HepG2 (cell line): ENCODE measurements around the gene SLC44A5. TPM values are rescaled to one million over a fixed set of nuclear protein-coding genes. Genes with fewer than 3 reads are reported as not detected.

ENCODE experiments used
- ATAC-seq: fragments of 200-7000 bp; cut with Tn5 transposase; 3 replicates; pipeline ENCODE4 v1.9.1; 2020; ENCODE audit warnings: mild to moderate bottlenecking, moderate library complexity
- BruUV-seq: library from RNA; stranded (reverse); fragments of 400-500 nt; replicated peaks from 2 replicates; lab custom pipeline; 2021; lab: Mats Ljungman, UMichigan
- CTCF ChIA-PET: fragments of 300-600 bp; formaldehyde crosslinking; extraction: SDS; loops from one replicate; lab custom pipeline; 2021; ENCODE audit warnings: low total read pairs, inconsistent platforms, low intra/inter-chr PET ratio; lab: Yijun Ruan, JAX
- POLR2A ChIA-PET: fragments of 350-600 bp; sonication (Branson Sonifier 250); formaldehyde crosslinking; loops from one replicate; lab custom pipeline; 2020; ENCODE audit warnings: antibody characterized with exemption, inconsistent platforms; lab: Yijun Ruan, JAX
- DNase-seq: peaks from one replicate; pipeline ENCODE4 v3.0.0-alpha.2; 2015; ENCODE audit warnings: low spot score
- FAIRE-seq: peaks from 3 replicates; lab custom pipeline; 2011; peaks lifted over from hg19 to GRCh38; lab: Jason Lieb, UNC
- H2AFZ ChIP-seq: one replicate; pipeline ENCODE4 v1.6.1; 2011; ENCODE audit warnings: low read length, inconsistent platforms
- H3K27ac ChIP-seq: fragments of 300-600 bp; 3 replicates; pipeline ENCODE4 v1.8.0; 2011; ENCODE audit warnings: mixed run types, mild to moderate bottlenecking, mixed read lengths, low read length, inconsistent platforms; ENCODE audit not compliant: insufficient read depth; ENCODE audit errors: extremely low read length
- H3K27me3 ChIP-seq, 2 experiments: fragments of 200-600 bp in 1 of 2; 2 replicates in 1 of 2; 3 replicates in 1 of 2; pipeline versions ENCODE4 v1.6.0 to v1.8.0; 2011; ENCODE audit warnings: low read length in 2 of 2, mild to moderate bottlenecking in 2 of 2, moderate library complexity in 2 of 2, inconsistent platforms in 1 of 2; ENCODE audit not compliant: insufficient read depth in 2 of 2, control insufficient read depth in 1 of 2
- H3K36me3 ChIP-seq, 2 experiments: fragments of 200-600 bp in 1 of 2; replicated peaks in 1 of 2; 2 replicates in 1 of 2; 3 replicates in 1 of 2; pipeline versions ENCODE4 v1.5.1 to v1.8.0; 2011; ENCODE audit warnings: low read length in 2 of 2, inconsistent platforms in 1 of 2; ENCODE audit not compliant: insufficient read depth in 2 of 2, control insufficient read depth in 1 of 2
- H3K4me1 ChIP-seq: 2 replicates; pipeline ENCODE4 v1.5.1; 2012; ENCODE audit warnings: low read length, inconsistent platforms; ENCODE audit not compliant: insufficient read depth
- H3K4me2 ChIP-seq: 2 replicates; pipeline ENCODE4 v1.6.0; 2011; ENCODE audit warnings: low read depth, low read length, inconsistent platforms
- H3K4me3 ChIP-seq, 3 experiments: fragments of 200-600 bp in 1 of 3; sonication (generic), shearing (Covaris generic) in 1 of 3; replicated peaks in 1 of 3; 2 replicates each; pipeline ENCODE4 v1.5.1; 2011 to 2016; ENCODE audit warnings: low read length in 3 of 3, inconsistent platforms in 2 of 3, low read depth in 2 of 3, mild to moderate bottlenecking in 2 of 3, control low read depth in 1 of 3, mixed read lengths in 1 of 3; ENCODE audit not compliant: insufficient read depth in 1 of 3
- H3K79me2 ChIP-seq: one replicate; pipeline ENCODE4 v1.6.1; 2011; ENCODE audit warnings: low read length, inconsistent platforms; ENCODE audit not compliant: insufficient read depth
- H3K9ac ChIP-seq: 2 replicates; pipeline ENCODE4 v1.6.0; 2011; ENCODE audit warnings: mild to moderate bottlenecking, low read depth, low read length, inconsistent platforms; ENCODE audit not compliant: insufficient read depth
- H3K9me3 ChIP-seq: 2 replicates; pipeline ENCODE4 v1.5.1; 2012; ENCODE audit warnings: mild to moderate bottlenecking, low read length
- H4K20me1 ChIP-seq: 2 replicates; pipeline ENCODE4 v1.6.0; 2011; ENCODE audit warnings: inconsistent platforms, mild to moderate bottlenecking, low read length, moderate library complexity; ENCODE audit not compliant: insufficient read depth
- MAF1 ChIP-seq: sonication (generic); formaldehyde crosslinking; IDR thresholded peaks from 2 replicates; pipeline ENCODE4 v1.5.0; 2020; ENCODE audit warnings: missing genetic modification reagents, borderline replicate concordance
- PRDM10 ChIP-seq: sonication (generic); formaldehyde crosslinking; IDR thresholded peaks from 2 replicates; pipeline ENCODE4 v1.4.0; 2020; ENCODE audit warnings: low read depth, missing genetic modification reagents
- ZNF646 ChIP-seq: sonication (generic); formaldehyde crosslinking; IDR thresholded peaks from 2 replicates; pipeline ENCODE4 v1.9.0; 2021; ENCODE audit warnings: mild to moderate bottlenecking, missing genetic modification reagents
- in situ Hi-C: cut with HindIII; loops from 2 replicates; pipeline ENCODE4 v1.10.0; 2017; ENCODE audit warnings: low pct_unique_long_range_greater_than_20kb; ENCODE audit not compliant: extremely low pct_ligation_motif_present
- intact Hi-C: fragments of 100-400 bp; cut with micrococcal nuclease; formaldehyde crosslinking; loops from one replicate; pipeline ENCODE4 v1.10.0; 2022; ENCODE audit not compliant: unreplicated experiment
- polyA plus RNA-seq, 8 experiments: library from polyadenylated mRNA; depleted of rRNA in 3 of 8; stranded (reverse) in 7 of 8; unstranded in 1 of 8; fragments of >200 nt; fragmentation: Illumina TruSeq in 4 of 8; extraction: Trizol in 4 of 8; gene quantifications; 2 replicates each; pipeline versions ENCODE4 v1.2.1 to v1.2.3, GENCODE V29; 2011 to 2016; ENCODE audit warnings: low read depth in 4 of 8, missing spikeins in 1 of 8, mixed read lengths in 1 of 8; ENCODE audit not compliant: insufficient read depth in 1 of 8
- total RNA-seq, 5 experiments: library from RNA; depleted of rRNA; stranded (reverse); fragments of >200 nt; fragmentation: Illumina TruSeq; extraction: Trizol; gene quantifications; 2 replicates each; pipeline ENCODE4 v1.2.3, GENCODE V29; 2016; ENCODE audit warnings: low read depth in 1 of 5

Gene SLC44A5
- total and polyA plus RNA-seq, 2 of the 13 experiments (the other 11 are each of a cell fraction or from before 2014, with no cell fraction given), result 8.0 to 16.0 TPM

- Histone ChIP-seq H3K36me3 (no peaks in the 10 kb centered on the region), H2AFZ (no peak overlapping the region), H3K27me3 (peaks cover 0 to 2% of the 10 kb centered on the region in 2 experiments; a peak in 1 of 5 replicates), H3K9me3 (no peaks in the 10 kb centered on the region), H3K9ac (no peak overlapping the region), H3K27ac (no peak overlapping the region), H3K4me3 (no peak overlapping the region), H3K4me1 (peaks cover 13% of the 10 kb centered on the region), H3K79me2 (no peaks in the 10 kb centered on the region)
- in situ Hi-C loops (no loop called here), intact Hi-C loops (no loop called here)
- FAIRE-seq (no peak), DNase-seq (no peak)
- POLR2A ChIA-PET, result no interaction called here
- no TSS peak for BruUV-seq
- no peak for TF ChIP-seq MAF1 (CRISPR knock-in tag)
- TF ChIP-seq PRDM10 (CRISPR knock-in tag), result 0 out of 2 replicates have a peak, but pooled peaks have one; percentile 26
- no peak for TF ChIP-seq ZNF646 (CRISPR knock-in tag)
- TF ChIP-seq, all 625 proteins: peak for 1
- CTCF ChIA-PET, result no interaction called here
- Histone ChIP-seq H3K4me2 (no peak overlapping the region), H4K20me1 (no peaks in the 10 kb centered on the region)
- no peak for ATAC-seq
Observed at GRCh38 chr1:75618382-75618781, 7.5 kb upstream of the SLC44A5 start.
